ENCODE measurements around the gene MBP. TPM values are rescaled to one million over a fixed set of nuclear protein-coding genes. Genes with fewer than 3 reads are reported as not detected.
A peak's percentile ranks its signal among the peaks of the same experiment; 100 is the strongest.

Gene MBP
- total RNA-seq, 1 donor = 25.8 TPM

DNA sequence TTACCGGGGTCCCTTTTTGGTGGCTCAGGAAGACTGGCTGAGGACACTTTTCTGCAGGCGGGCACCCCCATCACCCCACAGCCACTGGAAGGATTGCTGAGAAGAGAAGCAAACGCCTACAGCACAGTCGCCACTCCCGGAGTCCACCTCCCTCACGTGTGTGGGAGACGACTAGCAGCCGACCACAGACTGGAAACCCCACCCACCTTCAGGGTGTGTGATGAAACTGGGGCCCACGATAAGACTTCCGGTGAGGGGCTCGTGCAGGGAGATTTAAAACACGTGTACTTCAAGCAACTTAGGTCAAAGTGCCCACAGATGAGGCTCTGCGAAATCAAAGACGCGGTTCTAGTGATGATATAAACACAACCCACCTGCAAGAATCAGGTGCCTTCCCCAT lies 26.3 kb downstream of the MBP start:
- no peak overlapping the region for H3K4me3 ChIP-seq (ENCODE audit: low read depth, low read length)
- no peak for TF ChIP-seq CTCF (IDR thresholded peaks at IDR 0.05; ENCODE audit: insufficient read depth, low read length)
- DNase-seq (ENCODE audit: low read depth) = no peak

DNA sequence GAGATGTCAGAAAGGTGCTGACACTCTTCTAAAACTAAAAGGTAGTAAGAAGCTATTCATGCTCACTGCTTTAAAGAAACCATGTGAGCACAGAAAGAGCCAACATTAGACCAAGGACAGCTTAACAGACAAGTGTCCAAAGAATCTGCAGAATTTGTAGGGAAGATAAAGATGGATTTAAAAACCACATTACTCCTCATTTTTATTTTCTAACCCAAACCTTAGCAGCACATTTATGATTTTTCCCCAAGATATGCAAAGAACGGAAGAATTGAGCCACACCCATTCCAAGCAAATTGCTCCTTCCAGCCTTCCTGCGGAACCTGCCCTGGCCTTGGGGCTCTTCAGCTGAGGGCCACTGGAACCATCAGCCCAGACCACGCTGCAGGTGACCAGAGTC lies 26.9 kb downstream of the MBP start:
- DNase-seq (ENCODE audit: low read depth) = peak; percentile 14
- TF ChIP-seq CTCF (IDR thresholded peaks at IDR 0.05; ENCODE audit: insufficient read depth, low read length) = no peak

DNA sequence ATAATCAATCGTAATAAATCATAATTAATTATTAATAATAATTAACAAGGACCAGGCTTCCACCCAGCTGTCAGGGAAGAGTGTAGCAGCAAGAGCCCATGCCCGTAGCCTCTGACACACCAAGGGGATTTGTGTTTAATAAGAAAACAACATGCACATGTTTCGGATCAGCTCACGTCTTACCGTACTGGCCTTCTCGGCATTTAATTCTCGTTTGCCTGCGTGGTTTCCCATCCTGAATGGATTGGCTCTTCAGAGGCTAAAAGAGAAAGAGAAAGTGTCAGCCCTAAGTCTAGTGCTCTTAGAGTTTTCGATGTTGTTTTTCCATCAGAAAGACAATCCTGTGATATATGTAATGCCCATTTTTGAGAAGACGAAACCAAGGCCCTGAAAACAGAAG lies 27.6 kb downstream of the MBP start:
- no peak for TF ChIP-seq CTCF (IDR thresholded peaks at IDR 0.05; ENCODE audit: insufficient read depth, low read length)
- H3K4me3 ChIP-seq (ENCODE audit: low read depth, low read length) = no peak overlapping the region
- DNase-seq (ENCODE audit: low read depth) = peak; percentile 43

More for the DNA sequence above, 26.9 kb downstream of the MBP start:
- H3K4me3 ChIP-seq (ENCODE audit: low read depth, low read length) = no peak overlapping the region

DNA sequence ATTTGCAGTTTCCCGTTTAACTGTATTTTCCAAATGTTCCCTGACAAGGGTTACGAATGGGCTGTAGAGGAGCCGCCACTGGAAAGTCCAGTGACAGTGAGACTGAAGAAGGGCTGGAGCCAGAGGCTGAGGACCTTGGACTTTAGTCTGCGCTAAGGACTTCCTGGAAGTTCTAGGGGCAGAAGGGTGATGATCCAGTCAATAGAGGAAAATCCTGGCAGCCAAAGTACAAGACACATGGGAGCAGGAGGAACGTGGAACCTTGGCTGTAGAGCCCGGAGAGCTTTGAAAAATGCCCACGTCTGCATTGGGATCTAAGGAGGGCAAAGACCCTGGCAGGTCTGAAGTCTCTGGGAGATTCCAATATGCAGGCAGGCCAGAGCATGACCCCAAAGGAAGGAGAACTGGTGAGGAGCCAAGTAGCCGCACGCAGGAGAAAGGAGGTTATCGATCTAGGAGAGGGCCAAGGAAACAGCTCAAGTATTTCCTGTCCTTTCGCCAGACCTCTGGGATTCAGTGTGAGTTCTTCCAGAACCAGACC lies 28.5 kb downstream of the MBP start:
- no peak for TF ChIP-seq CTCF (IDR thresholded peaks at IDR 0.05; ENCODE audit: insufficient read depth, low read length)
- no peak overlapping the region for H3K4me3 ChIP-seq (ENCODE audit: low read depth, low read length)
- DNase-seq (ENCODE audit: low read depth) = peak; percentile 96

DNA sequence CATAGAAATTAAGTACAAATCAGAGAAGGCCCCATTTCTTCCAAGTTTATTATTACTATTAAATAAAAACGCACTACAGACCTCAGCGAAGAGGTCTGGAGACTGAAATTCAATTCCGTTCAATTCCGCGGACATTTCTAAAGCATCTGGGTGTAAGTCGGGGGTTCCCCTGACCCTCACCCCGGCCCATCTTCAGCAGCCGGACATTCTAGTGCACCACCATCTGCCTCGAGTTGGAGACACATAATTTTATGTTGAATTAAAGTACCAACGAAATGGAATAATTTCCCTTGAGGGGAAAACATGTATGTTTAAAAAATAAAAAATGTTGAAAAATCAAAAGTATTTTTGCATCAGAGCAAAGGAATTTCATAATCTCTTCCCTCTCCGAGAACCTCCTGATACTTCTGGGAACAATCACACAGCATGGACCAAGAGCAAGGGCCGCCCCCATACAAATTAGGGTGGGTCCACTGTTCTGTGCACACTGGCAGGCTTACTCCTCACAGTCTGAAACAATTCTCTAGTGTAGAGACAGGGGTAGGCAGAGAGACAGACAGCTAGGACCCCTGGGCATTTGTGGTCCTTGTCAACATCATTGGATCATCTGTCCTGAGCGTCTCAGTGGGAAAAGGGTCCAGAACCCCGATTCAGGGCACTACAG lies 29.3 kb downstream of the MBP start:
- peak; percentile 92 for DNase-seq (ENCODE audit: low read depth)
- TF ChIP-seq CTCF (IDR thresholded peaks at IDR 0.05; ENCODE audit: insufficient read depth, low read length) = no peak
- peak overlapping the region; percentile 26 for H3K4me3 ChIP-seq (ENCODE audit: low read depth, low read length)

DNA sequence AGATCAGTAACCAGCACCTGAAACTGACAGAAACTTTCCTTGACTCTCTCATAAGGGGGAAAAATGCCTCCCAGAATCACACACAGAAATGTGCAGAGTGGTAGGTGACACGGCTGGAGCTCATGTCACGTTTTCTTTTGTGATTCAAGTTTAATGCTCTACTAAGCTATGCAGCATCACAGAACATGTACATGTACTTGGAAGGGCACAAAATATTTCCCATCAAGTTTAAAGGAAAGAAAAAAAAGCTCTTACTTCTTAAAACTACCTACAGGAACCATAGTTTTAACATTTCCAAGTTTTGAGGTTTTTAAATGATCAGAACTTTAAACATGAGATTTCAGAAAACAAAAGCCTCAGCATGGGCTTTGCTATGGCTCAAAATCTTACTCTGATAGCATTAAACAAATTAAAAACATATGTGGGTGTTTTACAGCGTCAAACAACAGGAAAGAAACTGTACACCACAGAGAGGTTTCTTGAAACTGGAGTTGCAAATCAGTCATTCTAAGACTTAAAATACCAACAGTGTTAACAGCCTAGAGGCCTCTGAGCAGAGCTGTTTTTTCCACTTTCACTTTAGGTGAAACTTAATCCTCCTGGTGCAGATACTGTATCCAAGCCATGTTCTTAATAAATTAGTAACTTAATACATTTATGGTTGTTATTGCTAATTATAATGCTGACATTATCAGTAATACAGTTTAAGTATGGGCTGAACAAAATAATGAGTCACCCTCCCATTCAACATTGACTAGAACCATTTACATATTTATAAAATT lies 30.1 kb downstream of the MBP start:
- peak overlapping the region; percentile 45 for H3K4me3 ChIP-seq (ENCODE audit: low read depth, low read length)
- no peak for TF ChIP-seq CTCF (IDR thresholded peaks at IDR 0.05; ENCODE audit: insufficient read depth, low read length)
- DNase-seq (ENCODE audit: low read depth) = peak; percentile 95

Measured in fibroblast of the aortic adventitia (primary cell).